Omental fat pad (tissue), 4 donors: ENCODE measurements around the gene NAV3. TPM values are rescaled to one million over a fixed set of nuclear protein-coding genes. Genes with fewer than 3 reads are reported as not detected.

ENCODE experiments used
- ATAC-seq: fragments of 150-250 bp; one replicate; pipeline ENCODE4 v1.9.1; 2016; ENCODE audit warnings: mild to moderate bottlenecking, moderate library complexity; ENCODE audit not compliant: low FRiP score
- DNase-seq: peaks from one replicate; pipeline ENCODE4 v3.0.0-alpha.2; 2019; ENCODE audit warnings: low spot score
- total RNA-seq, 4 donors: library from RNA; depleted of rRNA; stranded (reverse); fragments of >200 nt; gene quantifications; one replicate each; pipeline ENCODE4 v1.1.0, GENCODE V29; 2016
- TF ChIP-seq, protein P1 (sequence below), 3 donors: fragments of 450-650 bp; IDR thresholded peaks; one replicate each; pipeline ENCODE4 v1.5.1; 2016 to 2017; ENCODE audit warnings: antibody characterized with exemption in 3 of 3, mild to moderate bottlenecking in 3 of 3, moderate library complexity in 2 of 3

The NAV3 gene
- total RNA-seq, 4 donors from 2014 or later = 12.5 to 24.3 (median 15.3) TPM

DNA sequence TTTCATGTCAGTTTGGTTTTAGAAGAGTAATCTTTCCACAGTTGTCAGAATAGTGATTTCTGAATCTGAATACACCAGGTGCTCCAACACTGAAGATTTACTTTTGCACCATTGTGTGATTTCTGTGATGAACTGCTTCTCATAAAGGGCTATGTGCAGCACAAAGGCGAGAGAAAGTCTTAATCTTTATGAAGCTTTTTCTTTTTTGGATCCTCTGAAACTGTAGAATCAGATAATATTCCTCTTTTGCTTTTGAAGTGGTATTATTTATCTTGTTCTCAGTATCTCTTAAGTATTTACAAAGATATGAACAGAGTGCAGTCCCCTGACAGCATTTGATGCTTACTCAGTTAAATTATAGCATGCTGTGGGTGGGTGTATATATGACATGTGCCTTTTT is 207.8 kb downstream of the NAV3 start:
- no peak for DNase-seq
- TF ChIP-seq, protein P1, sequence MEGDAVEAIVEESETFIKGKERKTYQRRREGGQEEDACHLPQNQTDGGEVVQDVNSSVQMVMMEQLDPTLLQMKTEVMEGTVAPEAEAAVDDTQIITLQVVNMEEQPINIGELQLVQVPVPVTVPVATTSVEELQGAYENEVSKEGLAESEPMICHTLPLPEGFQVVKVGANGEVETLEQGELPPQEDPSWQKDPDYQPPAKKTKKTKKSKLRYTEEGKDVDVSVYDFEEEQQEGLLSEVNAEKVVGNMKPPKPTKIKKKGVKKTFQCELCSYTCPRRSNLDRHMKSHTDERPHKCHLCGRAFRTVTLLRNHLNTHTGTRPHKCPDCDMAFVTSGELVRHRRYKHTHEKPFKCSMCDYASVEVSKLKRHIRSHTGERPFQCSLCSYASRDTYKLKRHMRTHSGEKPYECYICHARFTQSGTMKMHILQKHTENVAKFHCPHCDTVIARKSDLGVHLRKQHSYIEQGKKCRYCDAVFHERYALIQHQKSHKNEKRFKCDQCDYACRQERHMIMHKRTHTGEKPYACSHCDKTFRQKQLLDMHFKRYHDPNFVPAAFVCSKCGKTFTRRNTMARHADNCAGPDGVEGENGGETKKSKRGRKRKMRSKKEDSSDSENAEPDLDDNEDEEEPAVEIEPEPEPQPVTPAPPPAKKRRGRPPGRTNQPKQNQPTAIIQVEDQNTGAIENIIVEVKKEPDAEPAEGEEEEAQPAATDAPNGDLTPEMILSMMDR (IDR thresholded peaks at IDR 0.05) = no peak
- no peak for ATAC-seq

DNA sequence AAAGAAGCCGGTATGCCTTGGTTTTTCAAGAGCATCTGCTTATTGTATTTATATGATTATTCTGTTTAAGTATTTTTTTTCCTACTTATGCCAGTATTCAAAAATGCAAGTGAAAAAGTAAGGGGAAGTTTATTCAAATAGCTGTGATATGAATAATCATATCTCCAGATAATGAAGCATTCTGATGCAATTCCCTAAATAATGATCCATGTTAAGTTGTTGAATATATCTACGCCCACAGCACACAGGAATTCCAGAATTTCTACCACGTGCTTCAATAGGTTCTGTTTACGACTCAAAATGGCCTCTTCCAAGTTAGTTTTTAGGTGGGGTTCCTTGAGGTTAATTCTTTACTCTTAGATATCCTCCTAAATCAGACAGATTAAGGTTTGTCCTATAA is 208.3 kb downstream of the NAV3 start:
- TF ChIP-seq, protein P1 (IDR thresholded peaks at IDR 0.05) = no peak
- ATAC-seq (no peak), DNase-seq (no peak)

DNA sequence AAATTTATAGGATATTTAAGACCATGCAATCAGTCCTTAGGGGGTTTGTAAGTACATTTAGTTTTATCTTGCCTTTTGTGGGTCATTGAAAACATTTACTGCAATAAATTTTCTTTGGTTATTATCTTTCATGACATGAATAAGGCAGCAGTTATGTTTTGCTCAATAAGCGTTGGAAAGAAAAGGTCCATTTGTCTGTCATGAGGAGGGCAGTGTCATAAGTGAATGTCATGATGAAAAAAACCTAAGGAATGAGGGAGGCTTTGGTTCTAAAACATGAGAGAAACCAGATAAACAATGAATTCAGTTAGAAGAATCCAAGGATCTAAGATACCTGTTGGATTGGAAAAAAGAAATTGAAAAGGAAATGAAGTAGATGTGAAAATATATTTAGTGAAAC is 209.4 kb downstream of the NAV3 start:
- DNase-seq = no peak
- no peak for ATAC-seq
- TF ChIP-seq, protein P1 (IDR thresholded peaks at IDR 0.05) = no peak

DNA sequence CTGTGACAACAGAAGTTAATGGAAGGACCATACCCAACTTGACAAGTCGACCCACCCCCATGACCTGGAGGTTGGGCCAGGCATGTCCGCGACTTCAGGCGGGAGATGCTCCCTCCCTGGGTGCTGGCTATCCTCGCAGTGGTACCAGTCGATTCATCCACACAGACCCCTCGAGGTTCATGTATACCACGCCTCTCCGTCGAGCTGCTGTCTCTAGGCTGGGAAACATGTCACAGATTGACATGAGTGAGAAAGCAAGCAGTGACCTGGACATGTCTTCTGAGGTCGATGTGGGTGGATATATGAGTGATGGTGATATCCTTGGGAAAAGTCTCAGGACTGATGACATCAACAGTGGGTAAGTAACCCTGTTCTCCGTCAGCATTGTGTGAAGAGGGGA is 220.1 kb downstream of the NAV3 start:
- TF ChIP-seq, protein P1 (IDR thresholded peaks at IDR 0.05) = no peak
- no peak for DNase-seq
- no peak for ATAC-seq

DNA sequence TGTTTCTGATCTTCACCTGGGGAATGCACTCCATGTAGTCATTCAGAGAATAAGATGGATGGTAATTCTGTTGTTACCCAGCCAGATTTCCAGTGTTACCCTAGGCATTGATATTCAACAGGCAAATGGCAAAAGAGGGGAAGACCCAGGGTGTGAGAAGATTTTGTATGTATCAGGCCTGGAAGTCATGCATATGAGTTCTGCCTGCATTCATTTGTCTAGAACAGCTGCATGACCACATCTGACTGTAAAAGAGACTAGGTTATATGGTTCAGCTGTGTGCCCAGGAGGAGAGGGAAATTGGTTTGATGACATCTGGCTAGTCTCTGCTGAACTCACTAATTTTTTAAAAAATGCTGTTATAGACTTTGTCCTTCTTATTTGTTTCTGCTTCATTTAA is 224.9 kb downstream of the NAV3 start:
- DNase-seq = no peak
- ATAC-seq = no peak
- TF ChIP-seq, protein P1 (IDR thresholded peaks at IDR 0.05) = no peak

DNA sequence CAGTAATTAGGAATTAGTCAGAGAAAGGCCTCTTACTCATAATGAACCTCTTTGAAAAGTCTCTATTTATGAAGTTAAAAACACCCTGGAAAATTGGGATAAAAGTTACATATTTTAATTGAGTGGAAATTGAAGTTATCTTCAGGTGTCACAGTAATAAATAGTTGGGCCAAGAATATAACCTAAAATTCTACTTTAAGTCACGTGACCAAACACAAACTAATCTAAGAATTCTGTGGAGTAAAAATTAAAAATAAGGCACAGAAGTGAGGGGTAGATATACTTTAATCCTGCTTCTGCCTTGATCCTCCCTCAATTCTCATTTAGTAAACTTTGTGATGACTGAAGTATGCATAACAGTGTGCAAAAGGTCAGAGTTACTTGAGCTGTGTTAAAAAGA is 226.4 kb downstream of the NAV3 start:
- DNase-seq (no peak), ATAC-seq (no peak)
- TF ChIP-seq, protein P1 (IDR thresholded peaks at IDR 0.05) = no peak

DNA sequence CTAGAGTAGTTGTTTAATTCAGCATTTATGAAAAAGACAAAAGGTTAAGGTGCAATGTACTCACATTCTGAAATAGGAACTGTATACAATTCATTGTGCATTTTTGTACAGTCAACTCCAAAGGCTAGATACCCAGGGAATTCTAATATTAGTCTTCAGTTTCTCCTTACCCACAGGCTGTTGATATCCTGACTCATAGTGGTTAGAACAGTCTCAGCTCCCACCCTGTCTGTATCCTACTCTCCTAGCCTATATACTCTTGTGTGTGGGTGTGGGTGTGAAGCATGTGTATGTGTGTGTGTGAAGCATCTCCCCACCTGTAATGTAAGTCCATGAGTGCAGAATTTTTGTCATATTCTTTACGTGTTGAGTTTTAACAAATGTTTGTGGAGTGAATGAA is 229.5 kb downstream of the NAV3 start:
- TF ChIP-seq, protein P1 (IDR thresholded peaks at IDR 0.05) = no peak
- DNase-seq (no peak), ATAC-seq (no peak)
